Keratinocyte (primary cell): ENCODE results near the gene DCAF8L2. TPM values are rescaled to one million over a fixed set of nuclear protein-coding genes. Genes with fewer than 3 reads are reported as not detected.

Experiments
- DNase-seq: peaks from one replicate; pipeline ENCODE4 v3.0.0-alpha.2; 2011; ENCODE audit warnings: low read depth, missing footprints, low spot score
- FAIRE-seq: peaks from 2 replicates; lab custom pipeline; 2011; peaks lifted over from hg19 to GRCh38; lab: Jason Lieb, UNC
- H2AFZ ChIP-seq: 2 replicates; pipeline ENCODE4 v1.6.0; 2012; ENCODE audit warnings: low read length, control low read depth, inconsistent platforms; ENCODE audit not compliant: control insufficient read depth
- H3K27ac ChIP-seq: 2 replicates; pipeline ENCODE4 v1.5.1; 2011; ENCODE audit warnings: low read length; ENCODE audit not compliant: control insufficient read depth, insufficient read depth
- H3K27me3 ChIP-seq: 3 replicates; pipeline ENCODE4 v1.6.0; 2011; ENCODE audit warnings: low read length; ENCODE audit not compliant: control insufficient read depth, insufficient read depth; ENCODE audit errors: extremely low read depth
- H3K36me3 ChIP-seq, 2 experiments: 2 replicates in 1 of 2; 3 replicates in 1 of 2; pipeline ENCODE4 v1.5.1; 2011; ENCODE audit warnings: low read length in 2 of 2, mild to moderate bottlenecking in 1 of 2; ENCODE audit not compliant: control insufficient read depth in 2 of 2, insufficient read depth in 2 of 2; ENCODE audit errors: extremely low read depth in 1 of 2
- H3K4me1 ChIP-seq: 3 replicates; pipeline ENCODE4 v1.5.1; 2011; ENCODE audit warnings: low read length; ENCODE audit not compliant: control insufficient read depth, insufficient read depth; ENCODE audit errors: extremely low read depth
- H3K4me2 ChIP-seq: 3 replicates; pipeline ENCODE4 v1.6.0; 2011; ENCODE audit warnings: low read depth, low read length; ENCODE audit not compliant: control insufficient read depth, insufficient read depth; ENCODE audit errors: extremely low read depth
- H3K4me3 ChIP-seq, 3 experiments: fragments of 200-600 bp in 1 of 3; sonication (generic) in 1 of 3; 2 replicates in 2 of 3; 3 replicates in 1 of 3; pipeline ENCODE4 v1.5.1; 2011 to 2016; ENCODE audit warnings: low read length in 3 of 3, mild to moderate bottlenecking in 3 of 3, control low read depth in 2 of 3, inconsistent platforms in 1 of 3, low read depth in 1 of 3, mixed read lengths in 1 of 3, mixed run types in 1 of 3, moderate library complexity in 1 of 3; ENCODE audit not compliant: control insufficient read depth in 2 of 3, insufficient read depth in 2 of 3; ENCODE audit errors: extremely low read depth in 1 of 3
- H3K79me2 ChIP-seq: 2 replicates; pipeline ENCODE4 v1.6.0; 2012; ENCODE audit warnings: low read length; ENCODE audit not compliant: control insufficient read depth, insufficient read depth
- H3K9ac ChIP-seq: 3 replicates; pipeline ENCODE4 v1.6.0; 2011; ENCODE audit warnings: low read length; ENCODE audit not compliant: control insufficient read depth, insufficient read depth; ENCODE audit errors: extremely low read depth
- H3K9me1 ChIP-seq: 3 replicates; pipeline ENCODE4 v1.6.0; 2011; ENCODE audit warnings: low read length; ENCODE audit not compliant: control insufficient read depth, insufficient read depth; ENCODE audit errors: extremely low read depth
- H3K9me3 ChIP-seq: 2 replicates; pipeline ENCODE4 v1.5.1; 2012; ENCODE audit warnings: low read depth, low read length; ENCODE audit not compliant: control insufficient read depth
- H4K20me1 ChIP-seq: 3 replicates; pipeline ENCODE4 v1.6.0; 2011; ENCODE audit warnings: low read length; ENCODE audit not compliant: control insufficient read depth, insufficient read depth; ENCODE audit errors: extremely low read depth
- EZH2 ChIP-seq: IDR thresholded peaks from one replicate; pipeline ENCODE4 v1.6.1; 2012; ENCODE audit warnings: inconsistent platforms, mild to moderate bottlenecking, low read length, moderate library complexity
- dilution Hi-C: fragments of 300-500 bp; cut with MboI; formaldehyde crosslinking; loops from one replicate; pipeline ENCODE4 v1.7.0; 2020; ENCODE audit warnings: low sequenced_read_pairs; ENCODE audit not compliant: extremely low pct_ligation_motif_present
- polyA plus RNA-seq, 5 experiments: library from polyadenylated mRNA; depleted of rRNA in 3 of 5; stranded (reverse) in 3 of 5; stranded (forward) in 1 of 5; unstranded in 1 of 5; fragments of >200 nt; gene quantifications; 1 replicate in 1 of 5; 2 replicates in 3 of 5; 3 replicates in 1 of 5; pipeline versions ENCODE4 v1.2.1 to v1.2.3, GENCODE V29; 2011 to 2012; ENCODE audit warnings: missing spikeins in 2 of 5, low read depth in 1 of 5, low replicate concordance in 1 of 5
- TF ChIP-seq, protein P1 (sequence below), 3 experiments: IDR thresholded peaks in 1 of 3; conservative IDR thresholded peaks in 1 of 3; optimal IDR thresholded peaks in 1 of 3; 2 replicates in 2 of 3; 3 replicates in 1 of 3; pipeline versions ENCODE3 to v1.5.1; 2011; ENCODE audit warnings: low read length in 3 of 3, mild to moderate bottlenecking in 3 of 3, moderate library complexity in 2 of 3, control low read depth in 1 of 3, inconsistent platforms in 1 of 3; ENCODE audit not compliant: insufficient read depth in 2 of 3; ENCODE audit errors: extremely low read depth in 1 of 3

Gene DCAF8L2
- polyA plus RNA-seq, 1 donor (not counting 4 experiments of a cell fraction or from before 2014, with no cell fraction given) = not detected

DNA sequence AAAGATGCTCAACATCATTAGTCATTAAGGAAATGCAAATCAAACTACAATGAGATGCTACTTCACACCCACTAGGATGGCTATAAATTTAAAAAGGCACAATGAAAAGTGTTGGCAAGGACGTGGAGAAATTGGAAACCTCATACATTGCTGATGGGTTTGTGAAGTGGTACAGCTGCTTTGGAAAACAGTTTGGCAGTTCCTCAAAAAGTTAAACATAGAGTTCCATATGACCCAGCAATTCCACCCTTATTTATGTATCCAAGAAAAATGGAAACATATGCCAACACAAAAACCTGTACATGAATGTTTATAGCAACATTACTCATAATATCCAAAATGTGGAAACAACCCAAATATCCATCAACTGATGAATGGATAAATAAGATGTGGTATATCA, 116.4 kb downstream of the DCAF8L2 start:
- no peak overlapping the region for H3K4me3 ChIP-seq
- dilution Hi-C loops = no loop called here
- no peak overlapping the region for H3K9ac ChIP-seq
- H4K20me1 ChIP-seq = no peaks in the 10 kb centered on the region
- H3K4me1 ChIP-seq = no peaks in the 10 kb centered on the region
- no peaks in the 10 kb centered on the region for H3K9me1 ChIP-seq
- DNase-seq = no peak
- no peak overlapping the region for H2AFZ ChIP-seq
- no peak overlapping the region for H3K27ac ChIP-seq
- TF ChIP-seq EZH2 = no peak
- TF ChIP-seq, protein P1, sequence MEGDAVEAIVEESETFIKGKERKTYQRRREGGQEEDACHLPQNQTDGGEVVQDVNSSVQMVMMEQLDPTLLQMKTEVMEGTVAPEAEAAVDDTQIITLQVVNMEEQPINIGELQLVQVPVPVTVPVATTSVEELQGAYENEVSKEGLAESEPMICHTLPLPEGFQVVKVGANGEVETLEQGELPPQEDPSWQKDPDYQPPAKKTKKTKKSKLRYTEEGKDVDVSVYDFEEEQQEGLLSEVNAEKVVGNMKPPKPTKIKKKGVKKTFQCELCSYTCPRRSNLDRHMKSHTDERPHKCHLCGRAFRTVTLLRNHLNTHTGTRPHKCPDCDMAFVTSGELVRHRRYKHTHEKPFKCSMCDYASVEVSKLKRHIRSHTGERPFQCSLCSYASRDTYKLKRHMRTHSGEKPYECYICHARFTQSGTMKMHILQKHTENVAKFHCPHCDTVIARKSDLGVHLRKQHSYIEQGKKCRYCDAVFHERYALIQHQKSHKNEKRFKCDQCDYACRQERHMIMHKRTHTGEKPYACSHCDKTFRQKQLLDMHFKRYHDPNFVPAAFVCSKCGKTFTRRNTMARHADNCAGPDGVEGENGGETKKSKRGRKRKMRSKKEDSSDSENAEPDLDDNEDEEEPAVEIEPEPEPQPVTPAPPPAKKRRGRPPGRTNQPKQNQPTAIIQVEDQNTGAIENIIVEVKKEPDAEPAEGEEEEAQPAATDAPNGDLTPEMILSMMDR (optimal IDR thresholded peaks at IDR 0.05 in 1 of 3, IDR thresholded peaks at IDR 0.05 in 1 of 3, conservative IDR thresholded peaks at IDR 0.05 in 1 of 3; ENCODE audit: extremely low read depth in 1 of 3, insufficient read depth in 2 of 3, low read length in 3 of 3) = no peak
- H3K4me2 ChIP-seq = no peak overlapping the region
- H3K9me3 ChIP-seq = no peaks in the 10 kb centered on the region
- no peak for FAIRE-seq
- no peaks in the 10 kb centered on the region for H3K79me2 ChIP-seq
- H3K27me3 ChIP-seq = no peaks in the 10 kb centered on the region
- no peaks in the 10 kb centered on the region for H3K36me3 ChIP-seq

GRCh38 chrX:27715610-27716009, 125.5 kb downstream of the DCAF8L2 start:
- dilution Hi-C loops = no loop called here
- no peak overlapping the region for H2AFZ ChIP-seq

More at GRCh38 chrX:27715610-27716009, 125.5 kb downstream of the DCAF8L2 start:
- FAIRE-seq (no peak), DNase-seq (no peak)
- H3K9ac ChIP-seq = no peak overlapping the region
- no peaks in the 10 kb centered on the region for H3K9me1 ChIP-seq
- no peaks in the 10 kb centered on the region for H3K27me3 ChIP-seq
- H3K4me2 ChIP-seq = no peak overlapping the region
- no peaks in the 10 kb centered on the region for H3K4me1 ChIP-seq
- H3K9me3 ChIP-seq = no peaks in the 10 kb centered on the region
- no peak for TF ChIP-seq EZH2
- TF ChIP-seq, protein P1 (optimal IDR thresholded peaks at IDR 0.05 in 1 of 3, IDR thresholded peaks at IDR 0.05 in 1 of 3, conservative IDR thresholded peaks at IDR 0.05 in 1 of 3; ENCODE audit: extremely low read depth in 1 of 3, insufficient read depth in 2 of 3, low read length in 3 of 3) = no peak
- no peak overlapping the region for H3K4me3 ChIP-seq
- no peaks in the 10 kb centered on the region for H3K36me3 ChIP-seq
- H3K79me2 ChIP-seq = no peaks in the 10 kb centered on the region
- no peak overlapping the region for H3K27ac ChIP-seq
- H4K20me1 ChIP-seq = no peaks in the 10 kb centered on the region
